Sigmoid colon (tissue), 7 donors: ENCODE results near the gene DPF1. TPM values are rescaled to one million over a fixed set of nuclear protein-coding genes. Genes with fewer than 3 reads are reported as not detected.
"Not testable (repeated sequence)": the region's sequence is repeated elsewhere in the genome, so short reads cannot be mapped to it uniquely, and the experiment has no call there.

Source experiments
- DNase-seq: peaks from one replicate; pipeline ENCODE4 v3.0.0-alpha.2; 2019
- H3K27ac ChIP-seq, 4 donors: fragments of 200-600 bp; sonication (generic); one replicate each; pipeline ENCODE4 v1.5.1; 2016 to 2019; ENCODE audit warnings: mild to moderate bottlenecking in 1 of 4
- H3K27me3 ChIP-seq, 3 donors: fragments of 200-600 bp; sonication (generic); one replicate each; pipeline ENCODE4 v1.5.1; 2019; ENCODE audit warnings: mild to moderate bottlenecking in 1 of 3
- H3K36me3 ChIP-seq, 4 donors: fragments of 200-600 bp; sonication (generic); one replicate each; pipeline ENCODE4 v1.5.1; 2016 to 2019
- H3K4me1 ChIP-seq, 4 donors: fragments of 200-600 bp; sonication (generic); one replicate each; pipeline ENCODE4 v1.5.1; 2017 to 2019
- H3K4me3 ChIP-seq, 4 donors: fragments of 200-600 bp; sonication (generic); one replicate each; pipeline ENCODE4 v1.5.1; 2017 to 2019; ENCODE audit warnings: mild to moderate bottlenecking in 2 of 4, moderate library complexity in 1 of 4
- H3K9me3 ChIP-seq, 4 donors: fragments of 200-600 bp in 3 of 4; sonication (generic) in 3 of 4; one replicate each; pipeline versions ENCODE4 v1.5.1 to v1.6.1; 2013 to 2019
- CTCF ChIP-seq, 4 experiments: fragments of 450-650 bp in 3 of 4; fragments of 200-600 bp in 1 of 4; IDR thresholded peaks; one replicate each; pipeline ENCODE4 v1.5.1; 2016 to 2019; ENCODE audit warnings: antibody characterized with exemption in 4 of 4, mild to moderate bottlenecking in 3 of 4, moderate library complexity in 2 of 4
- EP300 ChIP-seq, 4 donors: sonication (generic); formaldehyde crosslinking; IDR thresholded peaks; one replicate each; pipeline ENCODE4 v1.6.1; 2017; ENCODE audit warnings: antibody characterized with exemption in 4 of 4
- POLR2A ChIP-seq, 2 donors: fragments of 450-650 bp; IDR thresholded peaks; one replicate each; pipeline ENCODE4 v1.6.1; 2016; ENCODE audit warnings: antibody characterized with exemption in 2 of 2, mild to moderate bottlenecking in 2 of 2, moderate library complexity in 2 of 2
- POLR2AphosphoS5 ChIP-seq, 4 donors: sonication (generic); formaldehyde crosslinking; IDR thresholded peaks; one replicate each; pipeline ENCODE4 v1.6.1; 2017; ENCODE audit warnings: antibody characterized with exemption in 4 of 4
- WGBS, 2 donors: extraction: QIAGEN DNeasy Blood & Tissue Kit; methylation state at CpG; one replicate each; pipeline ENCODE4 v1.1.7; 2013; 5-methylcytosine and 5-hydroxymethylcytosine counted together
- intact Hi-C: fragments of 100-400 bp; cut with DNase I; formaldehyde crosslinking; loops from one replicate; pipeline ENCODE4 v1.15.1; 2023
- polyA plus RNA-seq, 3 donors: library from polyadenylated mRNA; stranded (reverse); fragments of 200-250 nt; gene quantifications; one replicate each; pipeline ENCODE4 v1.2.3, GENCODE V29; 2013
- total RNA-seq, 4 donors: library from RNA; depleted of rRNA; stranded (reverse); fragments of >200 nt; gene quantifications; one replicate each; pipeline ENCODE4 v1.1.0, GENCODE V29; 2016
- donor health status: healthy with polysubstance abuse.
- donor health status: Bipolar disorder and iron deficiency.
- donor health status: healthy.

Gene DPF1
- total and polyA plus RNA-seq, 7 donors = 0.12 to 1.4 TPM; not detected in 5

- H3K27ac ChIP-seq = no peak overlapping the region
- peaks cover 0 to 26% (median 24%) of the 10 kb centered on the region in 4 donors for H3K4me1 ChIP-seq
- DNase-seq = no peak
- intact Hi-C loops = loop anchor here (10.0 kb wide), 1 partner anchor 323 kb away; the partner anchor contains the start of genes SIPA1L3 and WDR87
- 64 to 70% methylated on average over 11 of the region's 11 CpGs for WGBS, 2 donors
- TF ChIP-seq POLR2A (IDR thresholded peaks at IDR 0.05) (no peak), EP300 (IDR thresholded peaks at IDR 0.05) (no peak), POLR2AphosphoS5 (IDR thresholded peaks at IDR 0.05) (no peak), CTCF (IDR thresholded peaks at IDR 0.05) (no peak)
- no peaks in the 10 kb centered on the region for H3K36me3 ChIP-seq
- H3K27me3 ChIP-seq = peaks cover 40 to 100% (median 92%) of the 10 kb centered on the region in 3 donors
- no peak overlapping the region for H3K4me3 ChIP-seq
- no peaks in the 10 kb centered on the region for H3K9me3 ChIP-seq
Measured at GRCh38 chr19:38227287-38228004, 3.4 kb upstream of the DPF1 start.

DNA sequence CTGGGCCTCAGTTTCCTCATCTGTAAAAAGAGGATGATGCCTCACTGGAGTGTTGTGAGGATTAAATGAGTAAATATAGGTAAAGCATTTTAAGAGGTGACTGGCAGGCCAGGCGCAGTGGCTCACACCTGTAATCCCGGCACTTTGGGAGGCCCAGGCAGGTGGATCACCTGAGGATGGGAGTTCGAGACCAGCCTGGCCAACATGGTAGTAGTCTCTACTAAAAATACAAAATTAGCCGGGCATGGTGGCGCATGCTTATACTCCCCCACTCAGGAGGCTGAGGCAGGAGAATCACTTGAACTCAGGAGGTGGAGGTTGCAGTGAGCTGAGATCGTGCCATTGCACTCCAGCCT lies 819 bp upstream of the DPF1 start:
- H3K4me3 ChIP-seq, DNase-seq, H3K36me3 ChIP-seq, H3K27ac ChIP-seq, H3K9me3 ChIP-seq: not testable (repeated sequence)
- peaks cover 36 to 94% (median 74%) of the 10 kb centered on the region in 3 donors for H3K27me3 ChIP-seq
- WGBS, 2 donors = 76 to 88% methylated on average over 6 of the region's 6 CpGs
- intact Hi-C loops = loop anchor here (10.0 kb wide), 1 partner anchor 320 kb away; the partner anchor contains the start of genes SIPA1L3 and WDR87
- peaks cover 0 to 26% (median 24%) of the 10 kb centered on the region in 4 donors for H3K4me1 ChIP-seq

- 6 to 11% methylated on average over 13 of the region's 13 CpGs for WGBS, 2 donors
- no peak overlapping the region for H3K27ac ChIP-seq
- H3K27me3 ChIP-seq = peaks cover 29 to 90% (median 64%) of the 10 kb centered on the region in 3 donors
- TF ChIP-seq POLR2AphosphoS5 (IDR thresholded peaks at IDR 0.05) (no peak), POLR2A (IDR thresholded peaks at IDR 0.05) (no peak), EP300 (IDR thresholded peaks at IDR 0.05) (no peak), CTCF (IDR thresholded peaks at IDR 0.05) (no peak)
- intact Hi-C loops = loop anchor here (10.0 kb wide), 1 partner anchor 319 kb away; the partner anchor contains the start of genes SIPA1L3 and WDR87
- H3K9me3 ChIP-seq = no peaks in the 10 kb centered on the region
- DNase-seq = no peak
- no peaks in the 10 kb centered on the region for H3K36me3 ChIP-seq
- peak overlapping the region in 3 of 4 donors; percentile 18 to 45 (median 40) for H3K4me3 ChIP-seq
- H3K4me1 ChIP-seq = peaks cover 0 to 17% (median 16%) of the 10 kb centered on the region in 4 donors
Measured at GRCh38 chr19:38223617-38224013, 407 bp downstream of the DPF1 start.

DNA sequence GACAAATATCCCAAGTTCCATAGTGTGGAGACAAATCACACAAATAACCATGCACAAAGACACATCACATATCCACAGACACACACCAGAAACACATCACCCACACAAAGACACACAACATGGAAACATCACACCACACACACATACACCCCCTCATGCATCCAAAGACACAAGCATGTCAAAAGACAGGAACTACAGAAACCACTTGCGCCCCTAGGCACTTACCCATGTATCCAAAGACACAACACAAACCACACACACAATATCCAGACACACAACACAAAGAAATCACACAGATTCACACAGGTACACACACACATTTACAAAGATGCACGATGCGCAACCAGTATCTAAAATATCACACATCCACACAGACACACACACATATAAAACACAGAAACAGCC lies 901 bp downstream of the DPF1 start:
- WGBS, 2 donors = 81 to 94% methylated on average over 3 of the region's 3 CpGs
- H3K4me3 ChIP-seq = no peak overlapping the region
- DNase-seq = no peak
- H3K27me3 ChIP-seq = peaks cover 24 to 87% (median 60%) of the 10 kb centered on the region in 3 donors
- no peak overlapping the region for H3K27ac ChIP-seq
- H3K36me3 ChIP-seq = no peaks in the 10 kb centered on the region
- no peaks in the 10 kb centered on the region for H3K9me3 ChIP-seq
- peaks cover 0 to 12% (median 11%) of the 10 kb centered on the region in 4 donors for H3K4me1 ChIP-seq
- no peak for TF ChIP-seq CTCF (IDR thresholded peaks at IDR 0.05)
- TF ChIP-seq POLR2A (IDR thresholded peaks at IDR 0.05) = no peak
- no peak for TF ChIP-seq EP300 (IDR thresholded peaks at IDR 0.05)
- TF ChIP-seq POLR2AphosphoS5 (IDR thresholded peaks at IDR 0.05) = no peak
- intact Hi-C loops = loop anchor here (10.0 kb wide), 1 partner anchor 318 kb away; the partner anchor contains the start of genes SIPA1L3 and WDR87
